DMS153 treated with DMSO at 0.1 percent for 48 hours (cell line): ENCODE results near the gene GABPB1.

ENCODE experiments used
- DNase-seq: peaks from one replicate; lab custom pipeline; 2025; ENCODE audit not compliant: unreplicated experiment; lab: John Stamatoyannopoulos, UW

Gene GABPB1

GRCh38 chr15:50345298-50345697, 9.7 kb downstream of the GABPB1 start:
- no peak for DNase-seq

- DNase-seq: no peak
Observed at GRCh38 chr15:50344006-50344464, 11.0 kb downstream of the GABPB1 start.

- no peak for DNase-seq
Observed at GRCh38 chr15:50341616-50342136, 13.3 kb downstream of the GABPB1 start.

- no peak for DNase-seq
Observed at GRCh38 chr15:50340416-50340815, 14.6 kb downstream of the GABPB1 start.

GRCh38 chr15:50339717-50340116, 15.3 kb downstream of the GABPB1 start:
- DNase-seq: no peak

GRCh38 chr15:50335251-50335650, 19.7 kb downstream of the GABPB1 start:
- no peak for DNase-seq

- no peak for DNase-seq
Observed at GRCh38 chr15:50333229-50333628, 21.8 kb downstream of the GABPB1 start.

- DNase-seq: no peak
Observed at GRCh38 chr15:50330921-50331320, 24.1 kb downstream of the GABPB1 start.

GRCh38 chr15:50328116-50328515, 26.9 kb downstream of the GABPB1 start:
- no peak for DNase-seq

- no peak for DNase-seq
Observed at GRCh38 chr15:50321680-50322210, 33.3 kb downstream of the GABPB1 start.

GRCh38 chr15:50320504-50320903, 34.5 kb downstream of the GABPB1 start:
- no peak for DNase-seq

GRCh38 chr15:50318697-50319096, 36.3 kb downstream of the GABPB1 start:
- no peak for DNase-seq

GRCh38 chr15:50315814-50316630, 39.0 kb downstream of the GABPB1 start:
- DNase-seq: no peak

GRCh38 chr15:50312636-50313035, 42.4 kb downstream of the GABPB1 start:
- DNase-seq: no peak

GRCh38 chr15:50307799-50308198, 47.2 kb downstream of the GABPB1 start:
- DNase-seq: no peak

- DNase-seq: no peak
Observed at GRCh38 chr15:50304836-50305235, 50.2 kb downstream of the GABPB1 start.

GRCh38 chr15:50302581-50302980, 52.4 kb downstream of the GABPB1 start:
- DNase-seq: no peak

- no peak for DNase-seq
Observed at GRCh38 chr15:50298340-50298739, 56.7 kb downstream of the GABPB1 start.

- no peak for DNase-seq
Observed at GRCh38 chr15:50295966-50296365, 59.0 kb downstream of the GABPB1 start.

GRCh38 chr15:50289749-50290148, 65.2 kb downstream of the GABPB1 start:
- no peak for DNase-seq

- no peak for DNase-seq
Observed at GRCh38 chr15:50287324-50288116, 67.5 kb downstream of the GABPB1 start.

GRCh38 chr15:50281427-50281826, 73.6 kb downstream of the GABPB1 start:
- no peak for DNase-seq
